Measurements from ENCODE around the gene SEC16A. TPM values are rescaled to one million over a fixed set of nuclear protein-coding genes. Genes with fewer than 3 reads are reported as not detected.

The SEC16A gene
- total and polyA plus RNA-seq, 4 donors: 21.7 to 96.1 (median 66.0) TPM

- TF ChIP-seq CTCF (IDR thresholded peaks at IDR 0.05; ENCODE audit: low read depth, low read length, missing input control): no peak
- TF ChIP-seq ATF3 (IDR thresholded peaks at IDR 0.05): no peak
- TF ChIP-seq YY1 (IDR thresholded peaks at IDR 0.05): no peak
- TF ChIP-seq RXRA (IDR thresholded peaks at IDR 0.05): no peak
Measured at GRCh38 chr9:136465500-136466154, 17.2 kb downstream of the SEC16A start (continued).

- no peaks in the 10 kb centered on the region for H3K27me3 ChIP-seq (ENCODE audit: control insufficient read depth in 4 of 4, insufficient read depth in 4 of 4, low read length in 3 of 4)
- no peak overlapping the region for H3K9ac ChIP-seq (ENCODE audit: low read depth in 1 of 2, low read length in 2 of 2)
- no peak for DNase-seq (ENCODE audit: low spot score)
- H3K27ac ChIP-seq (ENCODE audit: low read depth in 1 of 2, low read length in 2 of 2): no peak overlapping the region
- 95% methylated on average over 6 of the region's 6 CpGs for WGBS
- peaks cover 50 to 93% (median 74%) of the 10 kb centered on the region in 4 donors for H3K36me3 ChIP-seq (ENCODE audit: control insufficient read depth in 4 of 4, insufficient read depth in 3 of 4, low read depth in 1 of 4, low read length in 3 of 4)
- no peaks in the 10 kb centered on the region for H3K4me1 ChIP-seq (ENCODE audit: control insufficient read depth in 4 of 4, insufficient read depth in 4 of 4, low read length in 3 of 4)
- no peaks in the 10 kb centered on the region for H3K9me3 ChIP-seq (ENCODE audit: control insufficient read depth in 4 of 4, low read length in 3 of 4)
- TF ChIP-seq GABPA (IDR thresholded peaks at IDR 0.05 in 1 of 2, conservative IDR thresholded peaks at IDR 0.05 in 1 of 2): no peak
- no peak for TF ChIP-seq NR2F2 (IDR thresholded peaks at IDR 0.05)
- no peak for TF ChIP-seq TAF1 (conservative IDR thresholded peaks at IDR 0.05)
- TF ChIP-seq MAX (IDR thresholded peaks at IDR 0.05): no peak
- no peak for TF ChIP-seq CTCF (IDR thresholded peaks at IDR 0.05; ENCODE audit: low read depth, low read length, missing input control)
- no peak overlapping the region for H3K4me3 ChIP-seq (ENCODE audit: low read depth in 1 of 3, low read length in 3 of 3)
Measured at GRCh38 chr9:136464241-136464640, 18.6 kb downstream of the SEC16A start.

GRCh38 chr9:136463578-136463977 is 19.3 kb downstream of the SEC16A start:
- DNase-seq (ENCODE audit: low spot score): no peak
- Histone ChIP-seq H3K9me3 (ENCODE audit: control insufficient read depth in 4 of 4, low read length in 3 of 4) (no peaks in the 10 kb centered on the region), H3K4me3 (ENCODE audit: low read depth in 1 of 3, low read length in 3 of 3) (no peak overlapping the region), H3K36me3 (ENCODE audit: control insufficient read depth in 4 of 4, insufficient read depth in 3 of 4, low read depth in 1 of 4, low read length in 3 of 4) (peaks cover 46 to 94% (median 79%) of the 10 kb centered on the region in 4 donors), H3K27ac (ENCODE audit: low read depth in 1 of 2, low read length in 2 of 2) (no peak overlapping the region), H3K27me3 (ENCODE audit: control insufficient read depth in 4 of 4, insufficient read depth in 4 of 4, low read length in 3 of 4) (no peaks in the 10 kb centered on the region), H3K4me1 (ENCODE audit: control insufficient read depth in 4 of 4, insufficient read depth in 4 of 4, low read length in 3 of 4) (no peaks in the 10 kb centered on the region), H3K9ac (ENCODE audit: low read depth in 1 of 2, low read length in 2 of 2) (no peak overlapping the region)
- whole genome bisulfite sequencing: 94% methylated on average over 14 of the region's 14 CpGs
- TF ChIP-seq RXRA (IDR thresholded peaks at IDR 0.05) (no peak), EGR1 (IDR thresholded peaks at IDR 0.05; ENCODE audit: low read depth in 2 of 2) (no peak), SP1 (IDR thresholded peaks at IDR 0.05) (no peak), HNF4G (IDR thresholded peaks at IDR 0.05) (no peak), CTCF (IDR thresholded peaks at IDR 0.05; ENCODE audit: low read depth, low read length, missing input control) (no peak), FOXA2 (IDR thresholded peaks at IDR 0.05) (no peak), GABPA (IDR thresholded peaks at IDR 0.05 in 1 of 2, conservative IDR thresholded peaks at IDR 0.05 in 1 of 2) (no peak), RAD21 (IDR thresholded peaks at IDR 0.05) (no peak), NR2F2 (IDR thresholded peaks at IDR 0.05) (no peak), TAF1 (conservative IDR thresholded peaks at IDR 0.05) (no peak), YY1 (IDR thresholded peaks at IDR 0.05) (no peak), JUND (IDR thresholded peaks at IDR 0.05) (no peak), ZBTB33 (IDR thresholded peaks at IDR 0.05) (no peak), MAX (IDR thresholded peaks at IDR 0.05) (no peak), ATF3 (IDR thresholded peaks at IDR 0.05) (no peak), HNF4A (conservative IDR thresholded peaks at IDR 0.05) (no peak), FOXA1 (IDR thresholded peaks at IDR 0.05) (no peak)

Data from liver (tissue), 9 donors.